HG03108 (cell line): ENCODE results near the gene CD59.

Source experiments
- ATAC-seq: cut with Tn5 transposase; IDR thresholded peaks from one replicate; pipeline ENCODE4 v1.9.1; 2021; ENCODE audit warnings: moderate library complexity; ENCODE audit not compliant: unreplicated experiment

Gene CD59

DNA sequence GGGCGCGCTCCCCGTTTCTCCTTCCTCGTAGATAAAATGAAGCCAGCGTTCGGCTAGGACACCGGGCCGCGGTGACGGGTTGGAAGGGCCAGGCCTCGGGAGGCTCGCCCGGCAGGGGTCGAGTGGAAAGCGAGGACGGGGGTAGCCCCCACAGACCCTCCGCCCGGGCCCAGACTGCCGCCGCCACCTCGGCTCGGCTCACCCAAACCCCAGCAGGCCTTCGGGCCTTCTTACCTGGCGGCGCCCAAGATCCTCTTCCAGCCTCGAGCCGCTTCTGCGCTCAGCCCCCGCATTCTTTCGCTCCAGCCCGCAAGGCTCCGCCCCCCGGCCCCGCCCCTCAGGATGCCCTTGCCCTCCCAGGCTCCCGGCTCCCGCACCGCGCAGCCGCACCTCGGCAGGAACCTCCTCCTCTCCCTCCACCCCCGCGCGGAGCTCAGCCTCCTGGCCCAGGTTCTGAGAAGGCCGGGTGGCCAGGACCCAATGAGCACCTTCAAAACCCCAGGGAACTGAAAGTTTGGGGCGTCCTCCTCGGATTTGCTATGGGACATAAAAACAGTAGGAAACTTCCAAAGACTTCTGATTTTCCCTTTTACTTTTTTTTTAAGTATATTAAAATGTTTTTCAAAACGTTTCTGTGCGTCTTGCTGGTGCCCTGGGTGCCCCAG lies at the start of gene CD59:
CD59 (minus strand) TSS at position 276 of the 665 bp plus-strand sequence. CDS start 13,978 bp downstream, outside the sequence.
- peak; percentile 52 for ATAC-seq

GRCh38 chr11:33785609-33786008 lies 49.4 kb upstream of the CD59 start:
- no peak for ATAC-seq

GRCh38 chr11:33779849-33780528 lies 43.8 kb upstream of the CD59 start:
- ATAC-seq, result no peak

DNA sequence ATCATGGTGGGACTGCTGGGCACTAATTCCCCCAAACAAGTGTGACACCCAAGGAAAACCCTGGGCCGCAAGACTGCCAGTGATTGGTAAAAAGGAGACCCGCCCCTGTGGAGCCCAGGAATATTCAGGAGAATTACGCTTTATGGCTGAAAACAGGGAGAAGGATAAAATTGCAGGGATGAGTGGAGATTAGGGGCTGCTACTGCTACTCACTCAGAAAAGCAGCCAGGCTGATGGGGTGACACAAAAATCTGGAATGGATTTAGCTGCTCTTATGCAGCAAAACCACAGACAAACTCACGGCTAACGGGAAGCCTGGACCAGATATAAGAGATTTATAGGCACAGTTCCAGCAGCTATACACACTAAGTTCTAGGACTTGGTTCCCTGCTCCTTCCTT lies 42.5 kb upstream of the CD59 start:
- ATAC-seq, result no peak

GRCh38 chr11:33777906-33778305 lies 41.7 kb upstream of the CD59 start:
- no peak for ATAC-seq

DNA sequence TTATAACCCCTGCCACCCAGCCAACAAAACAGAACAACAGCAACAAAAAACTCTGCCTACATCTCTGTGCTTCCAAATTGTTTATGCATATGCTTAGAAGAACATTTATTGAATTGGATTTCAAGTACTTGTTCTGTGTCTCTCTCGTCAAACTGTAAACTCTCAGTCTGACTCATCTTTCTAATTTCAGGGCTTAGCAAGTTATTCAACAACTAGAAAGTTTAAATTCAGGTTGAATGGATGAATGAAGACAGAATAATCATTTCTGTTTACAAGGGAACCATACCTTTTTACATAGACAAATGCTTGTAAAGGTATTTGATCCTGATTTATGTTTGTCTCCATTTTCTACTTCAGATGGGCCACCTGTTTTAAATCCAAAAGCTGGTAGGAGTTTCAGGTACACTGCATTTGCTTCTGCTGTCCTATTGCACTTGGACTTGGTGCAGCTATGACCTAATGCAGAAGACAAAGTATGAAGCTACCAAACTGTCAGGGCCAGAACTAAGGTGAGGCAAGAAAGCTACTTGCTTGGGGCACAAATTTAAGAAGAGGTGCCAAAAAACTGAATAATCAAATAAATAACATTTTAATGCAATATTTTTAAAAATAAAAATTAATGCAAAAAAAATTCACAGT lies 39.7 kb upstream of the CD59 start:
- ATAC-seq, result peak; percentile 27

- no peak for ATAC-seq
These were observed 39.2 kb upstream of the CD59 start for GRCh38 chr11:33775467-33775807.

DNA sequence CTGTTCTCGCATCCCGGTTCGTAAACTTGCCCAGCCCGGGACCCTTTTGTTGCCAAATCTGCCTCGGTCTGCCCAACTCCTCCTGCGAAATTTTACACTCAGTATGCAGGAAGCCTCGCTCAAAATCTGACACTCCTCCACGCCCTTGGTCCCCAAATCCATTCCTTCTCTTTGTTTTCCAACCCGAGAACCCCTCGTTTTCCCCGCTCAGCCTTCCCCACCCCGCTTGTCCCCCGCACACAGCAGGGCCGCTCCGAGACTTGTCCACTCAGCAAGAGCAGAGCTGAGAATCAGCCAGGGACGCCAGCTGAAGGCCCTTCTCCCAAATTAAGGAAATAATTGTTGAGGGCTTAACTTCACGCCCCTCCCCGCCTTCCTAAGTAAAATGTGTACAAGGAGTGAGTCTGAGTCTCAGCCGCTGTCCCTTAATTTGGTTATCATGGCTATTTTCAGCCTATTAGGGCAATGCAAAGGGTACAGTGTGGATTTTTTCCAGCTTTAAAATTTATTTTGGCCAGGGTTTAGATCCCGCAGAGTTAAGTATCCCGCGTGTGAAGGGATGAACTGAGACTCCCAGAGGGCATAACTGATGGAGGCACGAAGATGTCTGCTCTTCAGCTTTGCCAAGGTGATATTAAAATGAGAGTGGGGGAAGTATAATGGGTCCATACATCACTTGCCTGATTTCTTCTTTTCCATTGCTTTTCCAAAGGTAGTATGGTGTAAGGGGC lies 38.7 kb upstream of the CD59 start:
- ATAC-seq, result no peak

GRCh38 chr11:33773987-33774735 lies 37.9 kb upstream of the CD59 start, which contains the start of gene FBXO3:
FBXO3 (minus strand) TSS chr11:33774520; CDS start chr11:33774497, 23 bp downstream.
- peak; percentile 58 for ATAC-seq

GRCh38 chr11:33773404-33773986 lies 37.3 kb upstream of the CD59 start:
- ATAC-seq, result peak; percentile 38

DNA sequence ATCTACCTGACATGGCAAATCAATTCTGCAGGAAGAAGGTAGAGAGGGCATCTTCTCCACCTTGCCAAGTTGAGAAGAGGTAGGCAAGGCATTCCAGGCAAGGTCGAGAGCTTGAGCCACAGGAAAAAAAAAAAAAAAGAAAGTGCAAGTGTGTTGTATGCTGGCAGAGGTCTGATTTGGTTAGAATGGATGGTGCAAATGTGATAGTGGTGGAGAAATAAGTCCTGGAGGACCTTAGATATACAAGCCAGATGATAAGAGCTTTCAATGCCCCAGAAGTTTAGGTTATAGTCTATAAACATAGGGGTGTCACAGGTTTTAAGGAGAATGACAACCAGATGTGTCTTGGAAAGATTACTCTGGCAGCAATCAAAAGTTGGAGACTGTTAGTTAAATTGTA lies 36.6 kb upstream of the CD59 start:
- ATAC-seq, result no peak

DNA sequence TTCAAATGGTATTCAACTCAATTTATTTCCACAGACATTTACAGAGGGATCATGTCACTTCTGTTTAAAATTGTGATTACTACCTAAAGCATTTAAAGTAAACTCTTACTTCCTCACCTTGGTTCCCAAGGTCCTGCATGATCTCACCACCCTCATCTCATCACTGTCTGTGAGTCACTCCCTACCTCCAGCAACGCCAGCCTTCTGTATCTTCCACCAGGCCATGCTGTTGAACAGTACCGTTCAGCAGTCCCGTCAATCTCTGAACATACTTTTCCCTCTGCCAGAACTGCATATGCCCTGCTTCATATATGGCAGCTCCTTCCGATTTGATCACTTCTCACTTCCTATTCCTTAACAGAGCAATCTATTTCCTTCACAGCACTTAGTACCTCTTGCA lies 36.1 kb upstream of the CD59 start:
- ATAC-seq, result no peak

DNA sequence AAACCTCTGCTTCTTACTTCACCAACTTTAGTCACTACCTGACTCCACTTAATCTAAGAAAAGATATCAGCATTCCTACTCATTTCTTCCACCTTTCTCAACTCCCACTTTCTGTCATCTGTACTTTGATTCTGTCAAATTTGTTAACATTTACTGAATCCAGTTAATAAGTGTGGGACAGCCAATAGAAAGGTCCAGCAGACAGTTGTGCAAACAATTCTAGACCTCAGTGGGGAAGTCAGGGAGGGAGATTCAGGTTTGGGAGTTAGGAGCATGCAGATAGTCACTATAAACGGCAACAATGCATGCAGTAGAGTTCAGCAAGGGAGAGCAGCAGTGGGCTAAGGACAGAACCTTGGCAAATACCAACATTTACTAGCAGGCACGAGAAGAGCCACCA lies 34.0 kb upstream of the CD59 start:
- ATAC-seq, result no peak

DNA sequence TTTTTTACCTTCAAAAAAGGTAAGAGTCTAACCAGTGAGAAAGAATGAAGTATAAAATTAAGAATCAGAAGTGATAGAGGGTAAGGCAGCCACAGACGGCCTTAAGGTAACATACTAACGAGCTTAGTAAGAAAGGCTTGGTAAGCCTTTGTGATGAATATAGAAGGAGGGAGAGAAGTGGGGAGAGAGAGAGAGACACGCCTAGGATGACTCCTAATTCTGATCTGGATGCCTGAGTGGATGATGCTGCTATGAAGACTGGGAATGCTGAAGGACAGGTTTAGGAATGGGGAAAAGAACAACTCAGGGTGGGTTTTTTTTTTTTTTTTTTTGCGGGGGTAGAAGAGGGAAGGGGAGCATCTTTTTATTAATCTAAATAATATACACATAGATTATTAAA lies 33.3 kb upstream of the CD59 start:
- no peak for ATAC-seq

GRCh38 chr11:33767624-33768023 lies 31.4 kb upstream of the CD59 start:
- ATAC-seq, result no peak

GRCh38 chr11:33766085-33766484 lies 29.9 kb upstream of the CD59 start:
- no peak for ATAC-seq

- ATAC-seq, result peak; percentile 86
These were observed 25.2 kb upstream of the CD59 start for GRCh38 chr11:33761471-33761870.

GRCh38 chr11:33753304-33753967 lies 17.2 kb upstream of the CD59 start:
- peak; percentile 98 for ATAC-seq

DNA sequence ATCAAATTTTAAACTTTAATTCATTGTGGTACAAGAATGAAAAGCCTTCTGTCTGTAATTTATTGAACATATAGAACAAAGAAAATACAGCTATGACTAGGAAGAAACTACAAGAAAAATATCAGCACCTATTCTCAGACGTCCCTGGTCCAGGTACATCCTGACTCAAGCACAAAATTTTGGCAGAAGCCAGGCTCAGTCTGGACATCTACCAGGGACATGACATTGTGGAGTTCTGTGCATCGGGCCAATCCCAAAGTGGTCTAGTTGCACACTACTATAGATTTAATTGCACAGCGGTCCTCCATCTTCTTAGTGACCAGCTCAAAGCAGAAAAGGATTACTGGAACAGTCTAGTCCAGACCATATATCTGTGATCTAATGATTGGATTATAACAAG lies 15.7 kb upstream of the CD59 start:
- ATAC-seq, result no peak

- ATAC-seq, result no peak
These were observed 11.8 kb upstream of the CD59 start for GRCh38 chr11:33747979-33748378.
